ENCODE results near the gene CD109. TPM values are rescaled to one million over a fixed set of nuclear protein-coding genes. Genes with fewer than 3 reads are reported as not detected.

Gene CD109
- polyA plus RNA-seq, 3 donors: 0.17 to 0.30 (median 0.20) TPM

DNA sequence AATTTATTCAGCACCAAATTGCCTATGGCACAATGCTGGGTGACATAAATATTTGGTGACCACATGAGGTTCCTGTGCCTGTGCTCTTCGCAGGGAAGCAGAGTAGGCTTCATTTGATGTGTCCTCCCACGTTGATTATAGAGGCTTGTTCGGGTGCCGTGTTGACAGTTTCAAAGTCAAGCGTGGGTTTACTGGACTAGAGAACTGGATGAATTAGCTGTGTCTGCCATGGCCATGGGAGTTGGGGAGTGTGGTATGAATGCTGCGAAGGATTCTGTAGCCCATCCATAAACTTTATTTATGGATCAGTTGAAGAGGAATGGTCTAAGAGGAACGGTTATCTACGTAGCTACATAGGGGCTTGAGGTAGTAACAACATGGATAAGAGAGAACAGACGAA lies 11.0 kb downstream of the CD109 start:
- no peak for DNase-seq
- H3K36me3 Mint-ChIP-seq: peaks cover 12 to 14% of the 10 kb centered on the region in 2 donors
- no peaks in the 10 kb centered on the region for H3K9me3 Mint-ChIP-seq
- no peak overlapping the region for H3K4me3 Mint-ChIP-seq
- H4K20me1 ChIP-seq (ENCODE audit: insufficient read depth, low read length): no peaks in the 10 kb centered on the region
- no peak overlapping the region for H3K4me2 ChIP-seq (replicated peaks; ENCODE audit: extremely low read depth, low read length, poor library complexity, severe bottlenecking)
- no peaks in the 10 kb centered on the region for H3K4me1 ChIP-seq (ENCODE audit: control insufficient read depth in 1 of 2, insufficient read depth in 2 of 2, low read length in 2 of 2)
- H3K27ac ChIP-seq (ENCODE audit: low read depth in 1 of 2, low read length in 2 of 2): no peak overlapping the region
- peaks cover 4 to 21% of the 10 kb centered on the region in 2 donors for H3K36me3 ChIP-seq (replicated peaks in 1 of 2; ENCODE audit: control insufficient read depth in 1 of 2, insufficient read depth in 2 of 2, low read length in 2 of 2)
- H3K4me1 Mint-ChIP-seq: no peaks in the 10 kb centered on the region
- H3K27ac Mint-ChIP-seq: no peak overlapping the region
- no peaks in the 10 kb centered on the region for H3K79me2 ChIP-seq (ENCODE audit: insufficient read depth, low read length)
- 96% methylated on average over 8 of the region's 9 CpGs for WGBS (ENCODE audit: insufficient coverage)
- H3K4me3 ChIP-seq (replicated peaks in 1 of 3; ENCODE audit: low read depth in 2 of 3, low read length in 3 of 3): no peak overlapping the region
- H3K27me3 Mint-ChIP-seq (ENCODE audit: low read depth in 3 of 3): no peaks in the 10 kb centered on the region
- no peaks in the 10 kb centered on the region for H3K9me3 ChIP-seq (replicated peaks in 1 of 2; ENCODE audit: control insufficient read depth in 1 of 2, insufficient read depth in 1 of 2, low read length in 2 of 2)
- TF ChIP-seq CTCF (IDR thresholded peaks at IDR 0.05): no peak
- intact Hi-C loops (cut with micrococcal nuclease): no loop called here
- H3K9ac ChIP-seq (ENCODE audit: insufficient read depth, low read length, poor library complexity, severe bottlenecking): no peak overlapping the region
- H2AFZ ChIP-seq (ENCODE audit: insufficient read depth, low read depth, low read length, poor library complexity, severe bottlenecking): no peak overlapping the region
- H3K27me3 ChIP-seq (ENCODE audit: control insufficient read depth in 2 of 2, insufficient read depth in 2 of 2, low read length in 2 of 2): no peaks in the 10 kb centered on the region

DNA sequence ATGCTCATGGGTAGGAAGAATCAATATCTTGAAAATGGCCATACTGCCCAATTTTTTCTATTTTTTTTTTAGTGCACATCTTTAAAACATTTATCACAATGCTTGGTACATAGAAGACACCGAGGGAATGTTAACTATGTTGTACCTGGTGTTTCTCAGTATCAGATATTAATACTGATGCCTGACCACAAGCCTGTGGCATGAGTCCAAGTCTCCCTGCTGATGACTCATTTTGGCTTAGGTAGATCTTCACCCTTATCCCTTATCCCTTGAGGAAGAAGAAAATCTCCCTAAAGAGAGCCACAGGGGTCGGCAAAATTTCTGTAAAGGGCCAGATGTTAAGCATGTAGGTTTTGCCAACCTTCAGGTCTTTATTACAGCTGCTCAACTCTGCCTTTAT lies 14.5 kb downstream of the CD109 start:
- no peak overlapping the region for H3K4me2 ChIP-seq (replicated peaks; ENCODE audit: extremely low read depth, low read length, poor library complexity, severe bottlenecking)
- Mint-ChIP-seq H3K4me1 (peaks cover 23% of the 10 kb centered on the region), H3K9me3 (no peaks in the 10 kb centered on the region), H3K4me3 (no peak overlapping the region), H3K36me3 (peaks cover 3 to 4% of the 10 kb centered on the region in 2 donors), H3K27ac (no peak overlapping the region), H3K27me3 (ENCODE audit: low read depth in 3 of 3) (no peaks in the 10 kb centered on the region)
- no peak overlapping the region for H3K4me3 ChIP-seq (replicated peaks in 1 of 3; ENCODE audit: low read depth in 2 of 3, low read length in 3 of 3)
- H3K36me3 ChIP-seq (replicated peaks in 1 of 2; ENCODE audit: control insufficient read depth in 1 of 2, insufficient read depth in 2 of 2, low read length in 2 of 2): peaks cover 4 to 6% of the 10 kb centered on the region in 2 donors
- intact Hi-C loops (cut with micrococcal nuclease): no loop called here
- no peak overlapping the region for H3K27ac ChIP-seq (ENCODE audit: low read depth in 1 of 2, low read length in 2 of 2)
- H3K9me3 ChIP-seq (replicated peaks in 1 of 2; ENCODE audit: control insufficient read depth in 1 of 2, insufficient read depth in 1 of 2, low read length in 2 of 2): no peaks in the 10 kb centered on the region
- WGBS (ENCODE audit: insufficient coverage): no CpG with 5 or more reads among the region's 2 CpGs
- H3K27me3 ChIP-seq (ENCODE audit: control insufficient read depth in 2 of 2, insufficient read depth in 2 of 2, low read length in 2 of 2): no peaks in the 10 kb centered on the region
- TF ChIP-seq CTCF (IDR thresholded peaks at IDR 0.05): no peak
- peaks cover 11 to 15% of the 10 kb centered on the region in 2 donors for H3K4me1 ChIP-seq (ENCODE audit: control insufficient read depth in 1 of 2, insufficient read depth in 2 of 2, low read length in 2 of 2)
- no peak overlapping the region for H3K9ac ChIP-seq (ENCODE audit: insufficient read depth, low read length, poor library complexity, severe bottlenecking)
- no peaks in the 10 kb centered on the region for H4K20me1 ChIP-seq (ENCODE audit: insufficient read depth, low read length)
- DNase-seq: no peak
- H2AFZ ChIP-seq (ENCODE audit: insufficient read depth, low read depth, low read length, poor library complexity, severe bottlenecking): no peak overlapping the region
- no peaks in the 10 kb centered on the region for H3K79me2 ChIP-seq (ENCODE audit: insufficient read depth, low read length)

Measured in CD14-positive monocyte (primary cell).